HepG2 (cell line): ENCODE results near the gene S100A13. TPM values are rescaled to one million over a fixed set of nuclear protein-coding genes. Genes with fewer than 3 reads are reported as not detected.

Experiments
- ARNT2 ChIP-seq: sonication (generic); formaldehyde crosslinking; IDR thresholded peaks from 2 replicates; pipeline ENCODE4 v1.8.0; 2022; ENCODE audit warnings: mild to moderate bottlenecking, low read depth, missing genetic modification reagents, moderate library complexity
- DRAP1 ChIP-seq: IDR thresholded peaks from 2 replicates; pipeline ENCODE4 v1.6.1; 2016; ENCODE audit warnings: missing genetic modification reagents, missing compliant biosample characterization
- FOXC1 ChIP-seq: sonication (generic); formaldehyde crosslinking; IDR thresholded peaks from 2 replicates; pipeline ENCODE4 v1.8.0; 2022; ENCODE audit warnings: mild to moderate bottlenecking, missing genetic modification reagents, borderline replicate concordance
- HDAC1 ChIP-seq: sonication (generic); formaldehyde crosslinking; IDR thresholded peaks from 2 replicates; pipeline ENCODE4 v1.5.1; 2020; ENCODE audit warnings: mild to moderate bottlenecking, missing genetic modification reagents
- NFATC3 ChIP-seq: sonication (generic); formaldehyde crosslinking; IDR thresholded peaks from 2 replicates; pipeline ENCODE4 v1.5.1; 2020; ENCODE audit warnings: mild to moderate bottlenecking, missing genetic modification reagents
- PHF8 ChIP-seq: sonication (generic); formaldehyde crosslinking; IDR thresholded peaks from 2 replicates; pipeline ENCODE4 v1.5.0; 2020; ENCODE audit warnings: missing genetic modification reagents
- POLR2A ChIP-seq, 2 experiments: IDR thresholded peaks; 2 replicates each; pipeline ENCODE4 v1.6.1; 2011; ENCODE audit warnings: low read depth in 2 of 2, low read length in 2 of 2, mild to moderate bottlenecking in 1 of 2, moderate library complexity in 1 of 2; ENCODE audit not compliant: insufficient read depth in 1 of 2
- POLR2G ChIP-seq: fragments of 200-400 bp; formaldehyde crosslinking; IDR thresholded peaks from 2 replicates; pipeline ENCODE4 v1.6.1; 2018; ENCODE audit warnings: mild to moderate bottlenecking, low read depth, low read length, moderate library complexity
- RBFOX2 ChIP-seq: fragments of 200-400 bp; formaldehyde crosslinking; IDR thresholded peaks from 2 replicates; pipeline ENCODE4 v1.6.1; 2017; ENCODE audit warnings: low read depth, mild to moderate bottlenecking, low read length
- SP2 ChIP-seq: sonication (generic); formaldehyde crosslinking; IDR thresholded peaks from 2 replicates; pipeline ENCODE4 v1.5.1; 2020; ENCODE audit warnings: mild to moderate bottlenecking, missing genetic modification reagents
- ZBTB3 ChIP-seq: sonication (generic); formaldehyde crosslinking; IDR thresholded peaks from 2 replicates; pipeline ENCODE4 v1.4.0; 2020; ENCODE audit warnings: low read depth, mild to moderate bottlenecking, moderate library complexity, missing genetic modification reagents, borderline replicate concordance
- ZBTB46 ChIP-seq: sonication (generic); formaldehyde crosslinking; IDR thresholded peaks from 2 replicates; pipeline ENCODE4 v1.4.0; 2020; ENCODE audit warnings: mild to moderate bottlenecking, missing genetic modification reagents, borderline replicate concordance
- ZFP37 ChIP-seq: sonication (generic); formaldehyde crosslinking; IDR thresholded peaks from 2 replicates; pipeline ENCODE4 v1.4.0; 2020; ENCODE audit warnings: missing genetic modification reagents, borderline replicate concordance
- ZFY ChIP-seq: sonication (generic); formaldehyde crosslinking; IDR thresholded peaks from 2 replicates; pipeline ENCODE4 v1.4.0; 2020; ENCODE audit warnings: missing genetic modification reagents
- ZNF224 ChIP-seq: sonication (generic); formaldehyde crosslinking; IDR thresholded peaks from 2 replicates; pipeline ENCODE4 v1.5.0; 2020; ENCODE audit warnings: mild to moderate bottlenecking, missing genetic modification reagents
- ZNF263 ChIP-seq: sonication (generic); formaldehyde crosslinking; IDR thresholded peaks from 2 replicates; pipeline ENCODE4 v1.4.0; 2020; ENCODE audit warnings: missing genetic modification reagents
- ZNF562 ChIP-seq: sonication (generic); formaldehyde crosslinking; IDR thresholded peaks from 2 replicates; pipeline ENCODE4 v1.8.0; 2022; ENCODE audit warnings: missing genetic modification reagents, borderline replicate concordance
- ZNF772 ChIP-seq: sonication (generic); formaldehyde crosslinking; IDR thresholded peaks from 2 replicates; pipeline ENCODE4 v1.5.0; 2020; ENCODE audit warnings: mild to moderate bottlenecking, missing genetic modification reagents
- ZNF773 ChIP-seq: sonication (generic); formaldehyde crosslinking; IDR thresholded peaks from 2 replicates; pipeline ENCODE4 v1.4.0; 2020; ENCODE audit warnings: missing genetic modification reagents, borderline replicate concordance
- polyA plus RNA-seq, 8 experiments: library from polyadenylated mRNA; depleted of rRNA in 3 of 8; stranded (reverse) in 7 of 8; unstranded in 1 of 8; fragments of >200 nt; fragmentation: Illumina TruSeq in 4 of 8; extraction: Trizol in 4 of 8; gene quantifications; 2 replicates each; pipeline versions ENCODE4 v1.2.1 to v1.2.3, GENCODE V29; 2011 to 2016; ENCODE audit warnings: low read depth in 4 of 8, missing spikeins in 1 of 8, mixed read lengths in 1 of 8; ENCODE audit not compliant: insufficient read depth in 1 of 8
- total RNA-seq, 5 experiments: library from RNA; depleted of rRNA; stranded (reverse); fragments of >200 nt; fragmentation: Illumina TruSeq; extraction: Trizol; gene quantifications; 2 replicates each; pipeline ENCODE4 v1.2.3, GENCODE V29; 2016; ENCODE audit warnings: low read depth in 1 of 5
- TF ChIP-seq, protein P1 (sequence below): sonication (generic); formaldehyde crosslinking; IDR thresholded peaks from 2 replicates; pipeline ENCODE4 v1.4.0; 2020; ENCODE audit warnings: missing genetic modification reagents
- TF ChIP-seq, protein P2 (sequence below): sonication (generic); formaldehyde crosslinking; IDR thresholded peaks from 2 replicates; pipeline ENCODE4 v1.5.1; 2020; ENCODE audit warnings: mild to moderate bottlenecking, moderate library complexity, missing genetic modification reagents
- TF ChIP-seq, protein P3 (sequence below): fragments of 450-650 bp; IDR thresholded peaks from 2 replicates; pipeline ENCODE4 v1.6.1; 2017
- TF ChIP-seq, protein P4 (sequence below): sonication (generic); formaldehyde crosslinking; IDR thresholded peaks from 2 replicates; pipeline ENCODE4 v1.5.0; 2020; ENCODE audit warnings: missing genetic modification reagents

Gene S100A13
- total and polyA plus RNA-seq, 2 of the 13 experiments (the other 11 are each of a cell fraction or from before 2014, with no cell fraction given): 89.5 to 172 TPM

GRCh38 chr1:153627715-153628626, 666 bp upstream of the S100A13 start, which contains the start of gene S100A1 (continued):
- TF ChIP-seq, protein P1, sequence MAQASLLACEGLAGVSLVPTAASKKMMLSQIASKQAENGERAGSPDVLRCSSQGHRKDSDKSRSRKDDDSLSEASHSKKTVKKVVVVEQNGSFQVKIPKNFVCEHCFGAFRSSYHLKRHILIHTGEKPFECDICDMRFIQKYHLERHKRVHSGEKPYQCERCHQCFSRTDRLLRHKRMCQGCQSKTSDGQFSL (CRISPR knock-in tag): peak; percentile 89; the same call in 1 of the 2 replicates
- TF ChIP-seq, protein P2, sequence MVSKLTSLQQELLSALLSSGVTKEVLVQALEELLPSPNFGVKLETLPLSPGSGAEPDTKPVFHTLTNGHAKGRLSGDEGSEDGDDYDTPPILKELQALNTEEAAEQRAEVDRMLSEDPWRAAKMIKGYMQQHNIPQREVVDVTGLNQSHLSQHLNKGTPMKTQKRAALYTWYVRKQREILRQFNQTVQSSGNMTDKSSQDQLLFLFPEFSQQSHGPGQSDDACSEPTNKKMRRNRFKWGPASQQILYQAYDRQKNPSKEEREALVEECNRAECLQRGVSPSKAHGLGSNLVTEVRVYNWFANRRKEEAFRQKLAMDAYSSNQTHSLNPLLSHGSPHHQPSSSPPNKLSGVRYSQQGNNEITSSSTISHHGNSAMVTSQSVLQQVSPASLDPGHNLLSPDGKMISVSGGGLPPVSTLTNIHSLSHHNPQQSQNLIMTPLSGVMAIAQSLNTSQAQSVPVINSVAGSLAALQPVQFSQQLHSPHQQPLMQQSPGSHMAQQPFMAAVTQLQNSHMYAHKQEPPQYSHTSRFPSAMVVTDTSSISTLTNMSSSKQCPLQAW: peak; percentile 20; the same call in 1 of the 2 replicates
- no peak for TF ChIP-seq ARNT2 (CRISPR knock-in tag)
- peak; percentile 69 for TF ChIP-seq POLR2G
- TF ChIP-seq POLR2A (IDR thresholded peaks at IDR 0.05; ENCODE audit: insufficient read depth in 1 of 2, low read depth in 2 of 2, low read length in 2 of 2): peak; percentile 64 to 85
- TF ChIP-seq DRAP1 (CRISPR knock-in tag): peak; percentile 34; the same call in 1 of the 2 replicates
- TF ChIP-seq, protein P3, sequence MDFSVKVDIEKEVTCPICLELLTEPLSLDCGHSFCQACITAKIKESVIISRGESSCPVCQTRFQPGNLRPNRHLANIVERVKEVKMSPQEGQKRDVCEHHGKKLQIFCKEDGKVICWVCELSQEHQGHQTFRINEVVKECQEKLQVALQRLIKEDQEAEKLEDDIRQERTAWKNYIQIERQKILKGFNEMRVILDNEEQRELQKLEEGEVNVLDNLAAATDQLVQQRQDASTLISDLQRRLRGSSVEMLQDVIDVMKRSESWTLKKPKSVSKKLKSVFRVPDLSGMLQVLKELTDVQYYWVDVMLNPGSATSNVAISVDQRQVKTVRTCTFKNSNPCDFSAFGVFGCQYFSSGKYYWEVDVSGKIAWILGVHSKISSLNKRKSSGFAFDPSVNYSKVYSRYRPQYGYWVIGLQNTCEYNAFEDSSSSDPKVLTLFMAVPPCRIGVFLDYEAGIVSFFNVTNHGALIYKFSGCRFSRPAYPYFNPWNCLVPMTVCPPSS: no peak
- TF ChIP-seq FOXC1 (CRISPR knock-in tag): 0 out of 2 replicates have a peak, but pooled peaks have one; percentile 51
- TF ChIP-seq, protein P4, sequence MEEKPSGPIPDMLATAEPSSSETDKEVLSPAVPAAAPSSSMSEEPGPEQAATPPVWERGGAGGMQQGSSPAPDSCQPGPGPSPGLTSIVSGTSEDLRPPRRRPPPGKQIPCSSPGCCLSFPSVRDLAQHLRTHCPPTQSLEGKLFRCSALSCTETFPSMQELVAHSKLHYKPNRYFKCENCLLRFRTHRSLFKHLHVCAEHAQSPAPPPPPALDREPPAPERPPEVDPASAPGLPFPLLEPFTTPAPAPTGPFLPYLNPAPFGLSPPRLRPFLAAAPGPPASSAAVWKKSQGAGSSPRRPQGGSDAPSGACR (CRISPR knock-in tag): peak; percentile 50; the same call in 1 of the 2 replicates
- peak; percentile 1 for TF ChIP-seq ZFY
- peak; percentile 24; the same call in 1 of the 2 replicates for TF ChIP-seq ZNF772 (CRISPR knock-in tag)
- no peak for TF ChIP-seq ZFP37 (CRISPR knock-in tag)
- TF ChIP-seq PHF8 (CRISPR knock-in tag): peak; percentile 52; the same call in 1 of the 2 replicates
- TF ChIP-seq ZBTB46 (CRISPR knock-in tag): 0 out of 2 replicates have a peak, but pooled peaks have one; percentile 46
- TF ChIP-seq SP2 (CRISPR knock-in tag): 0 out of 2 replicates have a peak, but pooled peaks have one; percentile 39
- TF ChIP-seq RBFOX2: peak; percentile 64
- no peak for TF ChIP-seq ZNF773 (CRISPR knock-in tag)
- TF ChIP-seq ZNF562 (CRISPR knock-in tag): no peak
- TF ChIP-seq NFATC3 (CRISPR knock-in tag): no peak
- 0 out of 2 replicates have a peak, but pooled peaks have one; percentile 11 for TF ChIP-seq ZNF224 (CRISPR knock-in tag)
- TF ChIP-seq ZBTB3: no peak
- TF ChIP-seq ZNF263 (CRISPR knock-in tag): peak; percentile 89
- peak; percentile 57 for TF ChIP-seq HDAC1 (CRISPR knock-in tag)
